Stimulated activated CD4-positive, alpha-beta T cell treated with anti-CD3 and anti-CD28 coated beads, Interleukin-12 subunit alpha, Interleukin-12 subunit beta, amount 100 ng/mL, for 24 hours (primary cell): Measurements from ENCODE around the gene KRTAP10-10.
"Not testable (repeated sequence)": the region's sequence is repeated elsewhere in the genome, so short reads cannot be mapped to it uniquely, and the experiment has no call there.

ENCODE experiments used
- DNase-seq, 2 experiments: peaks; one replicate each; pipeline ENCODE4 v3.0.0-alpha.2; 2020; ENCODE audit warnings: low read depth in 2 of 2

The KRTAP10-10 gene

GRCh38 chr21:44626262-44626661 lies 10.9 kb upstream of the KRTAP10-10 start:
- no peak for DNase-seq

- no peak for DNase-seq
These were observed 10.4 kb upstream of the KRTAP10-10 start, which contains the start of gene KRTAP10-9 for GRCh38 chr21:44626673-44627143. KRTAP10-9 (plus strand) TSS chr21:44627093; CDS start chr21:44627172, 79 bp downstream.

- not testable (repeated sequence) for DNase-seq
These were observed 9.9 kb upstream of the KRTAP10-10 start for GRCh38 chr21:44627181-44627822.

- DNase-seq = not testable (repeated sequence)
These were observed 9.3 kb upstream of the KRTAP10-10 start for GRCh38 chr21:44627831-44628233.

- no peak for DNase-seq
These were observed 8.3 kb upstream of the KRTAP10-10 start for GRCh38 chr21:44628707-44629391.

GRCh38 chr21:44630440-44630839 lies 6.7 kb upstream of the KRTAP10-10 start:
- no peak for DNase-seq

- no peak for DNase-seq
These were observed 5.1 kb upstream of the KRTAP10-10 start for GRCh38 chr21:44632067-44632466.

- DNase-seq = no peak
These were observed 743 bp upstream of the KRTAP10-10 start for GRCh38 chr21:44636209-44637017.

- DNase-seq = not testable (repeated sequence)
These were observed 744 bp downstream of the KRTAP10-10 start for GRCh38 chr21:44637851-44638348.

GRCh38 chr21:44638506-44639330 lies 1.6 kb downstream of the KRTAP10-10 start:
- not testable (repeated sequence) for DNase-seq

- no peak for DNase-seq
These were observed 2.1 kb downstream of the KRTAP10-10 start for GRCh38 chr21:44639331-44639655.

- no peak for DNase-seq
These were observed 3.6 kb downstream of the KRTAP10-10 start for GRCh38 chr21:44640761-44641160.

- DNase-seq = no peak
These were observed 6.7 kb downstream of the KRTAP10-10 start for GRCh38 chr21:44643741-44644310.

GRCh38 chr21:44644878-44645277 lies 7.7 kb downstream of the KRTAP10-10 start:
- no peak for DNase-seq

- DNase-seq = not testable (repeated sequence)
These were observed 9.4 kb downstream of the KRTAP10-10 start, which contains the start of gene KRTAP10-11 for GRCh38 chr21:44646366-44647221. KRTAP10-11 (plus strand) TSS chr21:44646414; CDS start chr21:44646459, 45 bp downstream.

- DNase-seq = no peak
These were observed 10.0 kb downstream of the KRTAP10-10 start for GRCh38 chr21:44647222-44647552.

GRCh38 chr21:44648557-44649311 lies 11.6 kb downstream of the KRTAP10-10 start:
- DNase-seq = no peak

- no peak for DNase-seq
These were observed 12.5 kb downstream of the KRTAP10-10 start for GRCh38 chr21:44649521-44650100.
